Iris pigment epithelial cell (primary cell): ENCODE data around the gene COLQ.
A peak's percentile ranks its signal among the peaks of the same experiment; 100 is the strongest.
"Not testable (repeated sequence)": the region's sequence is repeated elsewhere in the genome, so short reads cannot be mapped to it uniquely, and the experiment has no call there.

Experiments
- DNase-seq: peaks from one replicate; pipeline ENCODE4 v3.0.0-alpha.2; 2011; ENCODE audit warnings: low read depth

COLQ gene

GRCh38 chr3:15490158-15490557, 31.3 kb downstream of the COLQ start:
- no peak for DNase-seq

- no peak for DNase-seq
Measured at GRCh38 chr3:15488002-15488401, 33.5 kb downstream of the COLQ start.

GRCh38 chr3:15486979-15487378, 34.5 kb downstream of the COLQ start:
- no peak for DNase-seq

DNA sequence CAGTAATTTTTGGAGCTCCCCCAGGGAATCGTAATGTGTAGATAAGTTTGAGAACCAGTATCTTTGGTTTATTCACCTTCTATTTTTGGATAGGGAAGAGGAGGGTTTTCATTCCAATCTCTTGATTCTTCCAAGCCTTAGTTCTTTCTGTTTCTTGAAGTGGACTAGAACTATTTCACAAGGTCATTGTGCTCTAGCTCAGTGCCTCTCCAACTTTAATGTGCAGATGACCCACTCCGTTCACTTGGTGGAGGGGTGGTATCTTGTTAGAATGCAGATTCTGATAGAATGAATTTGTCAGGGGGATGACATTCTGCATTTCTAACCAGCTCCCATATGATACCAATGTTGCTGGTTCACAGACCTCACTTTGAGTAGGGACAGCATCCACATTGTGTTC, 35.5 kb downstream of the COLQ start:
- no peak for DNase-seq

- not testable (repeated sequence) for DNase-seq
Measured at GRCh38 chr3:15484551-15484950, 37.0 kb downstream of the COLQ start.

GRCh38 chr3:15479400-15480224, 41.9 kb downstream of the COLQ start:
- no peak for DNase-seq

DNA sequence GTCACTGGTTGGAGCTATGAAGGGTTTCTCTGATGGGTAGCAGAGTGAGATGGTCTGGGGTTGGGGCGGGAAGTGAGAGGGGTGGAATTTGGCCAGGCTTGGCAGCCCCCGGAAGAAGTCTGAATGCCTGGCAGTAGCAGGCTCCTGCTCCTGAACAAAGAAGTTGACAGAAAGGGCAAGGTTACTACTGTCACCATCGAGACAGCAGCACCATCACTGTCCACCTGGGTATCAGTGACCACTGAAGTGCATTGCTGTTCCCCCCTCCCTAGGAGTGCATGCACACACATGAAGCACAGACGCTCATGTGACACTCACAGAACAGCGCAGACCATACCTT, 42.9 kb downstream of the COLQ start:
- no peak for DNase-seq

DNA sequence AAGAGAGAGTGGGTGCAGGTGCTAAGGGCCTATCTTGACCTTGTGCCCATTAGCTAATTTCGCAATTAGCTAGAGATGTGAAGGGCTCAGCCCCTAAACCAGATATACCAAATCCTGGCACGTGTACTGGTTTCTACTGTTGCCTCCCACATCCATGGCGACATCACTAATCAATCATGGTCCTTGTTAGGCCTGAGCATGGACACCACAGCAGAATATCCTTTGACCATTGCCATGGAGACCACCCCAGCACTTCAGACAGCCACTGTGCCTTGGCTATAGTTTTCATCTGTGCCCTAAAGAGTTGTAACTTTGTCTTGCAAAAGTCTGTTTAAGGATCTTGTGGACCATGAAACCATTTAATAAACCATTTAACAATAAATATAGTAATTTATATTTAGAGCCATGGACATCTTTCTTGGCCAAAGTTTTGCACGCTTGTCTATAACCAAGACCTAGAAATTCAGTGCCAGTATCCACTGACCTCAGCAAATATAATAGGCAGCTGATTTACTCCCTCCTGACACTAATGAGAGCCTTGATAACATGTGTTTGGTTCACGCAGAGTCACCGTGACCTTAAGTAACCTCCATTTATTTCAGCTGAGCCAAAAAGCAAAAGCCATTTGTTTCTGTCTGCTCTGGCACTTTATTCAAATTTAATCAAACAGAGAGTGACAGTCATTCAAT, 43.4 kb downstream of the COLQ start:
- no peak for DNase-seq

DNA sequence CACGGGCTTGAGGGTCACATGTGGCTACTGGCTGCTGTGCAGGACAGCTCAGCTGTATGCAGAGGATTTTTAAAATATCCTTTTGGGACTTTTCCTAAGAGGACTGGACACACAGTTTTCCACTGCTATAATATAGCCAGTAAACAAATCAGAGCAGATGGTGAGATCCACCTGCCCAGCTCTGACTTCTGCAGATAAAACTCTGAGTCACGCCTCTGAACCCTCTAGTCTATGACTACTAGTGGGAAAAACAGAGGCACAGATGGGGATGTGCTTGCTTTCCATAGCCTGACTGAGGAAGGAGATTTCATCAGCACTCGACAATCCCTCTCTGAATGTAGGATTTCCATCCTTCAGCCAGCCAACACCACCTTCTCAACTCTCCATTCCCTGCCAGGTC, 45.1 kb downstream of the COLQ start:
- peak; percentile 37 for DNase-seq

DNA sequence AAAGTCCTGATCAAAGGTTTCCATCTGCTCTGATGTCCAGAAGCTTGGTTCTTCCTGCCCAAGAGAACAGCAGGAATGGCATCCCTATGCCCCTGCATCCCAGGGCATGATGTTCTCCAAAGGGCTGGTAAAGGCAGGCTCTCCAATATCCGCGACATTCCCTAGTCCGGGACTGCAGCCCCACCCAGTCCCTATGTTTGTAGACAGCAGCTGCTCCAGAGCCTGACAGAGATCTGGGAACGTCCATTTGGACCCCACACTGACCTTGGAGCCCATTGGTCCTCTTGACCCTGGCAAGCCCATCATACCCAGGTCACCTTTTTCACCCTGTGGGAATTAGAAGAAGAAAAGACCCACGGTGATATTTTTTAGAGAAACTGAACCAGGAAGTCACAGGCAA, 46.3 kb downstream of the COLQ start:
- no peak for DNase-seq

- DNase-seq = no peak
Measured at GRCh38 chr3:15471861-15472260, 49.6 kb downstream of the COLQ start.

GRCh38 chr3:15470849-15471248, 50.7 kb downstream of the COLQ start:
- DNase-seq = no peak

- no peak for DNase-seq
Measured at GRCh38 chr3:15470261-15470660, 51.2 kb downstream of the COLQ start.

- DNase-seq = no peak
Measured at GRCh38 chr3:15467227-15468181, 54.0 kb downstream of the COLQ start.

- no peak for DNase-seq
Measured at GRCh38 chr3:15465876-15466585, 55.5 kb downstream of the COLQ start.

DNA sequence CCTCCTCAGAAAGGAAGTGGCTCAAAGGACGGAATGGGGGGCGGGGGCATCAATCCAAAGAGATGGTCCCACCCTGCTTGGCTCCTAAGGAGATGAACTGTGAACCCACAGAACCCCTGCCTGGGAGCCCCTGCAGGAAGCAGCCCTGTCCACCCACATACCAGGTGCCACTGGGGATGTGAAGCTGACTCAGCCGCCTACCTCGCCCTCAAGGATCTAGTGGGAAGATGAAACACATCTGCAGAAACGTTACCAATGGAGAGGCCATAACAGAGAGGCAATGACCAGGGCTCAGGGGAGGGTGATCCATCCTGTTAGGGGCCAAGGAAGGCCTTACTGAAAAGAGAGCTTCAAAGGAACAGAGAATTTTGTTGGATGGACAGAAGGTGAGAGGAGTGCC, 59.1 kb downstream of the COLQ start:
- DNase-seq = no peak

DNA sequence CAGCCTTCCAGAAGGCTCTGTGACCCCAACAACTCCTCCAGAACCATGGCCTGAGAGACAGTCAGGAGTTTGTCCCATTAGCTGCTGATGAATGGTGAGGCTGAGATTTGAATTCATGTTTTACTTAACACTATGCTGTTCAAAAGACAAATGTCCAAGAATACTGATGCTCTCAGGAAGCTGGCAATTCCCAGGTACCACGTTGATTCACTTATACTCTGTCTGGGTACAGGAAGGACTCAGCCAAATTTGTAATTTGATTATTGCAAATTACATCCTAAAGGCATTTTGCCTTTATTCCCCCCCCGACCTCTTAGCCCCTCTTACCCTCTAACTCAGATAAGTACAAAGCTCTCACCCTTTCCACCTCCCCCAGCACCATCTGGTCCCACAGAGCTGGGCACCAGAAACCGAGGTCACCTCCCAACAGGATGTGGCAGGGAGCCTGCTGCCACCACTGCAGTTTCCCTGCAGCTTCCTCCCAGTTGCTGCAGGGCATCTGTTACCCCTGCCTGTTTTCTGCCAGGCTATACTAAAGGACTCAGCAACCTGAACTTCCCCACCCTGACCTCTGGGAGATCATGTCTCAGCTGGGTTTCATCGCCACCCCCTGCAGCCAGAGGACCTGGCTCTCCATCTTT, 60.5 kb downstream of the COLQ start:
- DNase-seq = no peak

DNA sequence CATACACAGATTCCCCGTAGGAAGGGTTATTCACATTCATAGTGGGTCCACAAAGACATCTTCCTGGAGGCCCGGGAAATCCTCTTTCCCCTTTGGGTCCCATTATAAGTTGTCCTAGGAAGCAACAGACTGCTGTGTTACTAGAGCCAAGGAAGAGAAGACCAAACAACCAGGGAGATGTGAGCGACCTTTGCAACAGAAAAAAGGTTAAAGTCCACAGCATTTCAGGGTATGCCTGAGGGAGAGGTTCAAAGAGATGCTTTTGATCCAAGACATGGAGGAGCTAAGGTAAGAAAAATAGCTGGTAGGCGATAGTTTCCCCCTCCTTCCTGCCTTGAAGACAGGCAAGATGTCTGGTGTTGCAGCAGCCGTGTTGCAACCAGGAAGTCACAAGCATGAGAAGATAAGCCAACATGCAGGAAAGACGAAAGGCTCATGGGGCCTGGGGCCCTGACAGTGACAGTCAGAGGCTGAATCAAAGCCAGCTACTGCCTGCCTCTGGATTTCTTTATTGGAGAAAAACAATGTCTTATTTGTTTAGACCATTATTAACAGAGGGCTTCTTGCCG, 63.2 kb downstream of the COLQ start:
- no peak for DNase-seq

DNA sequence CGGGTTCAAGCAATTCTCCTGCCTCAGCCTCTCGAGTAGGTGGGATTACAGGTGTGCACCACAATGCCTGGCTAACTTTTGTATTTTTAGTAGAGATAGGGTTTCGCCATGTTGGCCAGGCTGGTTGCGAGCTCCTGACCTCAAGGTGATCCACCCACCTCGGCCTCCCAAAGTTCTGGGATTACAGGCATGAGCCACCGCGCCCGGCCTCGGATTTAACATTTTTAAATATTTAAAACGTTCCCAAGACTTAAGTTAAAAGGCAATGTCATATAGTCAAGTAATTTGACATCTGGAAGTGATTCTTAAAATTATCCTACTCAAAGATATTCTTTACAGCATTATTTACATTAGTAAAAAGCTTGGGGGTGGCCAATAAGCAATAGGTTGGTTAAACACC, 64.6 kb downstream of the COLQ start:
- not testable (repeated sequence) for DNase-seq

GRCh38 chr3:15456321-15456720, 65.2 kb downstream of the COLQ start:
- no peak for DNase-seq

GRCh38 chr3:15455756-15456155, 65.8 kb downstream of the COLQ start:
- DNase-seq = no peak
